Stimulated activated CD4-positive, alpha-beta T cell treated with anti-CD3 and anti-CD28 coated beads, Interleukin-15, amount 100 ng/mL, for 1 hour (primary cell): ENCODE results near the gene MRPL45.
"Not testable (repeated sequence)": the region's sequence is repeated elsewhere in the genome, so short reads cannot be mapped to it uniquely, and the experiment has no call there.

ENCODE experiments used
- DNase-seq, 2 donors: peaks; one replicate each; pipeline ENCODE4 v3.0.0-alpha.2; 2020; ENCODE audit warnings: low read depth in 1 of 2, low spot score in 1 of 2

The MRPL45 gene

GRCh38 chr17:38296834-38297517 lies at the start of gene MRPL45:
Gene MRPL45 (plus strand): TSS chr17:38297168. CDS start chr17:38297184, 16 bp downstream.
- DNase-seq = peak; percentile 91 to 95

GRCh38 chr17:38253191-38253590 lies 43.8 kb upstream of the MRPL45 start:
- DNase-seq = not testable (repeated sequence)

GRCh38 chr17:38254357-38254756 lies 42.6 kb upstream of the MRPL45 start:
- DNase-seq = not testable (repeated sequence)

- peak; percentile 70 to 75 for DNase-seq
Observed at GRCh38 chr17:38257013-38257621, 39.9 kb upstream of the MRPL45 start.

DNA sequence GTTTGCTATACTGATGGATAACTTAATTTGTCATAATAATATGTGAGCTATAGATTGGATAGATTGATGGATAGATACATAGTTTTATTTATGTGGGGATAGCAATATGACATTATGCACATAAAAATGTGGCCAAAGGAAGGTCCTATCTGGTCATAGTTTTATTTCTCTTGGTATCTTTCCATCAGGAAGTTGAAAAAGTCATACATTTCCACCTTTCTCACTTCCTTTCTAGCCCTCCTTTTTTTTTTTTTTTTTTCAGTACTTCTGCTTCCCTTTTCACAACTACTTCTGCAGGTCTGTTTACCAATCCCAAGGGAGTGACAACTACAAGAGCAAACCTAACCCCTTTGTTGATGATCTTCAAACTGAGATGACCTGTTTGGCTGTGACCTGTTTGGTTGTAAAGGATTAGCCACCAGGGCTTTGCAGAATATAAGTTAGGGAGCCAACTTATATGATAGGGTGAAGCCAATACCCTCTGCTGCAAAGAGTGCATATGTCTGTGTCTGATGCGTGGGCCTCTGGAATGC lies 30.9 kb upstream of the MRPL45 start:
- not testable (repeated sequence) for DNase-seq

DNA sequence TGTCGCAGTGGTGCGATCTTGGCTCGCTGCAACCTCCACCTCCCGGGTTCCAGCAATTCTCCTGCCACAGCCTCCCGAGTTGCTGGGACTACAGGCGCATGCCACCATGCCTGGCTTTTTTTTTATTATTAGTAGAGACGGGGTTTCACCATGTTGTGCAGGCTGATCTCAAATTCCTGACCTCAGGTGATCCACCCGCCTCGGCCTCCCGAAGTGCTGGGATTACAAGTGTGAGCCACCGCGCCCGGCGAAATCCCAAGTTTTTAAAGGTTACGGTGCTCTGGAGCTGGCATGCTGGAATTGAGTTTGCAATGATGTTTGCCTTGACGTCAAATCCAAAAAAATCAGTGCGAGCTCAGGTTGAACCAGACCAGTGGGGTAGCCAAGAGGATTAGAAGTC lies 30.4 kb upstream of the MRPL45 start:
- not testable (repeated sequence) for DNase-seq

DNA sequence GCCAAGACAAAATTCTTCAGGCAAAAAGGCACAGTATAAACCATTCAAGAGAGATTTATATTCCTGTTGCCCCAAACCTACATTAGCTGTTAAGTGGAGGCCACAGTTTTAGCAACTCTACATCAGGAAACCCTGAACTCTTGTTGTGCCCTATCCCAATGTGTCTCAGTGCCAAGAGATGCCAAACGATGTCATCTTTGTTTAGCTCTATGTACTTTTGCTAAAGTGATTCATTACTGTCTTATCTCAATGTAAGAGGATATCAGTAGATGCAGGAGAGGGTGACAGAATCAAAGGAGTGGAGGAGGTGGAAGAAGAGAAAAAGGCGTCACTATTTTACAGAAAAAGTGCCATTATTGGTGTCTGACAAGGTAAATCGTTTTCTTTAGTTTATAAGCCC lies 28.8 kb upstream of the MRPL45 start:
- not testable (repeated sequence) for DNase-seq

GRCh38 chr17:38269045-38269444 lies 27.9 kb upstream of the MRPL45 start:
- DNase-seq = not testable (repeated sequence)

DNA sequence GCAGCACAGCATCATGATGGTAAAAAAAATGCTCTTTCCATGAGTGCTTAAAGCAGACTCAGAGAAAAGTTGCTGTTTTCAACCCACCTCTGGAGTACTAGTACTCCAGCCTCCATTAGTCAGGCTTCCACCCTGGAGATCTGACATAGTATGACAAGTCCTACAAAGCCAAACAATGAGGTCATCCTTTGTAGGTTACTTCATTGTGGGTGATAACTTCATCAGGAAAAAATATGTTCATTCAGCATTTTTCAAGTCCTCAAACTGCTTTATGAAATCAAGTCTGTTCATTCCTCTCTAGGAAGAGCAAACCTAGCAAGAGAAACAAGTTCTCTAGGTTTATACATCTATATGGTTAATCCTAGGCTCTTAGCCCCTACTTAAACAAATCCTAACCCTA lies 27.4 kb upstream of the MRPL45 start:
- not testable (repeated sequence) for DNase-seq

- not testable (repeated sequence) for DNase-seq
Observed at GRCh38 chr17:38285994-38286393, 11.0 kb upstream of the MRPL45 start.

- DNase-seq = not testable (repeated sequence)
Observed at GRCh38 chr17:38286501-38287091, 10.4 kb upstream of the MRPL45 start.

DNA sequence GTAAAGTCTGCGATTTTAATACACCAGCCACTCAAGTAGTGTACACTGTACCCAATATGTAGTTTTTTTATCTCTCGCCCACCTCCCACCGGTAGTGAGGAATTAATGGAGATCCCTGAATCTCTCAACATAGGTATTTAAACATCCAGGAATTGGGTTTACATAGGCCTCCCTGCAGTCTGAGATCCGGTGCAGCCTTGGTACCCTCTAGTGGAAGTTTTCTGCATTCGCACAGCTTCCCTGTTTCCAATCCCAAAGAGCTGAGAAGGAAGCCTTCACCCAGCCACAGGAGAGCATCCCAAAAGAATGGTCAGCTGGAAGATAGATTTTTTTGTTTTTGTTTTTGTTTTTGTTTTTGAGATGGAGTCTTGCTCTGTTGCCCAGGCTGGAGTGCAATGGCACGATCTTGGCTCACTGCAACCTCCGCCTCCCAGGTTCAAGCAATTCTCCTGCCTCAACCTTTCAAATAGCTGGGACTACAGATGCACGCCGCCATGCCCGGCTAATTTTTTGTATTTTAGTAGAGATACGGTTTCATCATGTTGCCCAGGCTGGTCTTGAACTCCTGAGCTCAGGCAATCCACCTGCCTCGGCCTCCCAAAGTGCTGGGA lies 8.6 kb upstream of the MRPL45 start:
- not testable (repeated sequence) for DNase-seq

- not testable (repeated sequence) for DNase-seq
Observed at GRCh38 chr17:38289760-38290159, 7.2 kb upstream of the MRPL45 start.

DNA sequence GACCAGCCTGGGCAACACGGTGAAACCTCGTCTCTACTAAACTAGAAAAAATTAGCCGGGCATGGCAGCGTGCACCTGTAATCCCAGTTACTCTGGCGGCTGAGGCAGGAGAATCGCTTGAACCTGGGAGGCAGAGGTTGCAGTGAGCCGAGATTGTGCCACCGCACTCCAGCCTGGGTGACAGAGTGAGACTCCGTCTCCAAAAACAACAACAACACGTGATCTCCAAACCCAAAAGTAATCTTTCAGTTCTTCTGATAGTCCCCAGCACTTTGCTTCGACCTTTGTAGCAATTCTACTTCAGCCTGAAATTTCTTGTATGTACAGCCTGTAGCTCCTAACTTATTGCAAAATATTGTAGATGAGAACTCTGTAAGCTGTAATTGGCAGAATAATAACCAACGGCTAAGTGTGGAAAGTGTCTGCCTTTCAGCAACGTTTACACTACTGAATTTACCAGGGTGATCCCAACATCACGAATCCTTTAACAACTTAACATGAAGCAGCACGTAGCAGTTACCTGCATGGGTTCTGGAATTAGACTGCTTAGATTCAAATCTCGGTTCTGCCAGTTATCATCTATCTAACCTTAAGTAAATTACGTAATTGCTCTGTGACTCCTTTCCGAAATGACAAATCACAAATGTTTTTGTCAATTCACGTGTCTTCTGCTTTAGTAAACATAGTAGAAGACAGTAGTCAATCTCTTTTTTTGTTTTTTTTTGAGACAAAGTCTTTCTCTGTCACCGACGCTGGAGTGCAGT lies 1.2 kb upstream of the MRPL45 start:
- not testable (repeated sequence) for DNase-seq

GRCh38 chr17:38315497-38315896 lies 18.5 kb downstream of the MRPL45 start:
- DNase-seq = no peak

DNA sequence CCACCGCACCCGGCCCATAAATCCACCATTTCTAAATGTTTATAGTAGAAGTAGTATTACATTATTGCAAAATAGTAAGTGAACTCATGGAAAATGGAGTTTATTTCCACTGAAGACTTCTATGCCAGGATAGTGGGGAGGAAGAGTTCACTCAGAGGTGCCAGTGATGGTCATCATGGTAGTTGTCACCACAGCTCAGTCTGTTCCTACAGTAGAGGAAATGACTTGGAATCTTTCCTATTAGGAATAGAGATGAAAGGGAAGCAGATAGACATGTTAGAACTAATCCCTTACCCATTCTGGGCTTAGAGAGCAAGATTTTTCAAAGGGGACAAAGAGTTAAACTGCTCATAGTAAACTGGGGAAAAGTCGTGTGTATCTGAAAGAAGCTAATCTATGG lies 20.1 kb downstream of the MRPL45 start:
- no peak for DNase-seq

DNA sequence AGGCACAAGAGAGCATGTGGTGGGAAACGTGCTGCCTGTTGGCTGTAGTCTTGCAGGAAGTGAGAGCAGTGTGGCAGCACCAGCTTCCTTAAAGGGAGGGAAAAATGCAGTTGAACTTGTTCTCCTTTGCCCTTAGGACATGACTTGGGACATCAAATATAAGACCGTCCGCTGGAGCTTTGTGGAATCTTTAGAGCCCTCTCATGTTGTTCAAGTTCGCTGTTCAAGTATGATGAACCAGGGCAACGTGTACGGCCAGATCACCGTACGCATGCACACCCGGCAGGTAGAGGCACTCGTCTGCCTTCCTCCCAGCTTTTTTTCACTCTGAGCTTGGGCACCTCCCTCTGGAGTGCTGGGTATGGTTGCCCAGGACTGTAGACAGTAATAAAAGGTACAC lies 23.5 kb downstream of the MRPL45 start:
- no peak for DNase-seq

- DNase-seq = peak; percentile 43 to 65
Observed at GRCh38 chr17:38322156-38322779, 25.3 kb downstream of the MRPL45 start.

- DNase-seq = no peak
Observed at GRCh38 chr17:38322897-38323296, 25.9 kb downstream of the MRPL45 start.

GRCh38 chr17:38324141-38324697 lies 27.3 kb downstream of the MRPL45 start:
- DNase-seq = no peak
